Smooth muscle cell (in vitro differentiated cells): ENCODE data around the gene VENTX. TPM values are rescaled to one million over a fixed set of nuclear protein-coding genes. Genes with fewer than 3 reads are reported as not detected.

Experiments
- DNase-seq: peaks from one replicate; lab custom pipeline; 2025; ENCODE audit not compliant: unreplicated experiment; lab: John Stamatoyannopoulos, UW
- H2AFZ ChIP-seq: fragments of 200-600 bp; sonication (generic); 2 replicates; pipeline ENCODE4 v1.6.0; 2016; ENCODE audit warnings: antibody characterized with exemption, low read depth, mild to moderate bottlenecking
- H3F3A ChIP-seq: fragments of 200-600 bp; sonication (generic); 2 replicates; pipeline ENCODE4 v1.6.0; 2017; ENCODE audit warnings: antibody characterized with exemption, low read depth
- H3K27ac ChIP-seq: fragments of 200-600 bp; sonication (generic); 2 replicates; pipeline ENCODE4 v1.5.1; 2016; ENCODE audit warnings: low read depth, mild to moderate bottlenecking
- H3K27me3 ChIP-seq: fragments of 200-600 bp; sonication (generic); 2 replicates; pipeline ENCODE4 v1.6.1; 2016; ENCODE audit warnings: low read depth, mild to moderate bottlenecking
- H3K36me3 ChIP-seq: fragments of 200-600 bp; sonication (generic); 2 replicates; pipeline ENCODE4 v1.5.1; 2016; ENCODE audit warnings: low read depth
- H3K4me1 ChIP-seq: fragments of 200-600 bp; sonication (generic); 2 replicates; pipeline ENCODE4 v1.5.1; 2016; ENCODE audit warnings: low read depth
- H3K4me2 ChIP-seq: fragments of 200-600 bp; sonication (generic); 2 replicates; pipeline ENCODE4 v1.6.0; 2016; ENCODE audit warnings: mild to moderate bottlenecking
- H3K4me3 ChIP-seq: fragments of 200-600 bp; sonication (generic); 2 replicates; pipeline ENCODE4 v1.5.1; 2016; ENCODE audit warnings: mild to moderate bottlenecking
- H3K79me2 ChIP-seq: fragments of 200-600 bp; sonication (generic); 2 replicates; pipeline ENCODE4 v1.6.0; 2016; ENCODE audit warnings: low read depth, mild to moderate bottlenecking
- H3K9ac ChIP-seq: fragments of 200-600 bp; sonication (generic); 2 replicates; pipeline ENCODE4 v1.6.0; 2016; ENCODE audit warnings: low read depth
- H3K9me3 ChIP-seq: fragments of 200-600 bp; sonication (generic); replicated peaks from 2 replicates; pipeline ENCODE4 v1.5.1; 2016; ENCODE audit warnings: low read depth
- H4K20me1 ChIP-seq: fragments of 200-600 bp; sonication (generic); 2 replicates; pipeline ENCODE4 v1.6.0; 2016; ENCODE audit warnings: low read depth
- CTCF ChIP-seq: fragments of 200-600 bp; sonication (generic); IDR thresholded peaks from 2 replicates; pipeline ENCODE4 v1.5.1; 2017; ENCODE audit warnings: borderline replicate concordance, mild to moderate bottlenecking, antibody characterized with exemption; ENCODE audit not compliant: insufficient read depth, poor library complexity, severe bottlenecking
- WGBS: methylation state at CpG from one replicate; pipeline ENCODE4 v1.1.7; 2016; ENCODE audit warnings: low lambda C conversion rate; 5-methylcytosine and 5-hydroxymethylcytosine counted together
- polyA plus RNA-seq: library from polyadenylated mRNA; unstranded; fragments of >200 nt; fragmentation: Nextera tagmentation; extraction: Ambion mirVana; gene quantifications from 2 replicates; pipeline ENCODE4 v1.2.1, GENCODE V29; 2016
- total RNA-seq: library from RNA; depleted of rRNA; stranded (reverse); fragments of >200 nt; gene quantifications from 2 replicates; pipeline ENCODE4 v1.2.3, GENCODE V29; 2014

VENTX gene
- total and polyA plus RNA-seq, 2 experiments from 2014 or later = not detected

DNA sequence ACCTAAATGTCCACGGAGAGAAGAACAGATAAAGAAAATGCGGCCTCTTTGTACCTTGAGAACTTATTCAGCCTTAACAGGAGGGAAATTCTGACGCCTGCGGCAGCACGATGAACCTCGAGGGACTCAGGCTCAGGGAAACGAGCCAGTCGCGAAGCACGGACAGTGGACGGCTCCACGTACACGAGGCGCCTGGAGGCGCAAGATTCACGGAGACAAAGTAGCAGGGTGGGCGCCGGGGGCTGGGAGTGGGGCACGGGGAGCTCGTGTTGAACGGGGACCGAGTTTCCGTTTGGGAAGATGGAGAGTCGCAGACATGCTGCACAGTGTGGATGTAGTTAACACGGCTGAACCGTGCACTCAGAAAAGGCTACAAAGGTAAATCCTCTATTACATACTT, 20.9 kb upstream of the VENTX start:
- 91% methylated on average over 24 of the region's 26 CpGs for WGBS
- DNase-seq = no peak
- Histone ChIP-seq H3K27me3 (peaks cover 21% of the 10 kb centered on the region), H3K4me2 (no peak overlapping the region), H4K20me1 (no peaks in the 10 kb centered on the region), H3K79me2 (no peaks in the 10 kb centered on the region), H3K36me3 (no peaks in the 10 kb centered on the region), H3K27ac (no peak overlapping the region), H3K4me3 (no peak overlapping the region), H3K9ac (no peak overlapping the region), H3K4me1 (no peaks in the 10 kb centered on the region), H2AFZ (no peak overlapping the region), H3K9me3 (no peaks in the 10 kb centered on the region), H3F3A (no peaks in the 10 kb centered on the region)
- TF ChIP-seq CTCF = no peak

- Histone ChIP-seq H3F3A (no peaks in the 10 kb centered on the region), H3K27ac (no peak overlapping the region), H3K27me3 (peaks cover 21% of the 10 kb centered on the region), H3K36me3 (no peaks in the 10 kb centered on the region), H3K9ac (no peak overlapping the region), H4K20me1 (no peaks in the 10 kb centered on the region), H3K79me2 (no peaks in the 10 kb centered on the region), H3K4me3 (no peak overlapping the region), H3K4me2 (no peak overlapping the region), H2AFZ (no peak overlapping the region), H3K4me1 (no peaks in the 10 kb centered on the region), H3K9me3 (no peaks in the 10 kb centered on the region)
- DNase-seq = no peak
- WGBS = 94% methylated on average over 25 of the region's 25 CpGs
- TF ChIP-seq CTCF = no peak
These were observed 19.7 kb upstream of the VENTX start for GRCh38 chr10:133217800-133218589.

DNA sequence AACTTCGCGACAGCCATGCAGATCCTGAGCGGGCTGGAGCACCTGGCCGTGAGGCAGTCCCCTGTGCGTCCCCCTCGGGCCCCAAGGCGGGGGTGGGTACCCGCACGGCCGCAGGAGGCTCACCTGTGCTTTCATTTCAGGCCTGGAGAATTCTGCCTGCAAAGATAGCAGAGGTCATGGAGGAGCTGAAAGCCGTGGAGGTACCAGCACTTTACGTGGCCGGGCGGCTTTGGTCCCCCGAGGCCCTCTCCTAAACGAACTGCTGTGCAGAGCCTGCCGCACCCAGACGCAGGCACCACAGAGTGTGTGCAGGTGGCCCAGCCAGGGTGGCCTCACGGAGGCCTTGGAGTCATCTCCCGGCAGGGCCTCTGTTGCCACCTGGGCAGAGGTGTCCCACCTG, 18.8 kb upstream of the VENTX start:
- H3K9me3 ChIP-seq = no peaks in the 10 kb centered on the region
- H2AFZ ChIP-seq = no peak overlapping the region
- 91% methylated on average over 20 of the region's 20 CpGs for WGBS
- no peak overlapping the region for H3K4me3 ChIP-seq
- H3K4me1 ChIP-seq = no peaks in the 10 kb centered on the region
- H3K79me2 ChIP-seq = no peaks in the 10 kb centered on the region
- no peaks in the 10 kb centered on the region for H3F3A ChIP-seq
- no peak for TF ChIP-seq CTCF
- no peak overlapping the region for H3K9ac ChIP-seq
- no peak overlapping the region for H3K4me2 ChIP-seq
- no peaks in the 10 kb centered on the region for H4K20me1 ChIP-seq
- no peaks in the 10 kb centered on the region for H3K36me3 ChIP-seq
- DNase-seq = no peak
- H3K27me3 ChIP-seq = peaks cover 21% of the 10 kb centered on the region
- H3K27ac ChIP-seq = no peak overlapping the region

DNA sequence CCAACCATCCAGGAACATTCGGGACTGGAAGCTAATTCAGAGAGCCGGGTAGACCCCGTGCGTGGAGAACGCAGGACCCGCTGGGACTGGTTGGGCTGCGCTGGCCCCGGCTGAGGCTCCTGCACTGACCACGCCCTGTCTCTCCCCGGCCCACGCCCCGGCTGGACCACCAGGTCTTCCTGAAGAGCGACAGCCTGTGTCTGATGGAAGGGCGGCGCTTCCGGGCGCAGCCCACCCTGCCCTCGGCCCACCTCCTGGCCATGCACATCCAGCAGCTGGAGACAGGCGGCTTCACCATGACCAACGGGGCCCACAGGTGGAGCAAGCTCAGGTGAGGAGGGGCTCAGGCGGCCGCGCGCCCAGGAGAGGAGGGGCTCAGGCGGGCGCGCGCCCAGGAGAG, 17.9 kb upstream of the VENTX start:
- Histone ChIP-seq H3K4me1 (no peaks in the 10 kb centered on the region), H3F3A (no peaks in the 10 kb centered on the region), H3K9me3 (no peaks in the 10 kb centered on the region), H3K79me2 (no peaks in the 10 kb centered on the region), H3K27me3 (peaks cover 21% of the 10 kb centered on the region), H4K20me1 (no peaks in the 10 kb centered on the region), H3K4me2 (no peak overlapping the region), H3K4me3 (no peak overlapping the region), H3K27ac (no peak overlapping the region), H3K9ac (no peak overlapping the region), H2AFZ (no peak overlapping the region), H3K36me3 (no peaks in the 10 kb centered on the region)
- no peak for TF ChIP-seq CTCF
- DNase-seq = no peak
- WGBS = 25% methylated on average over 26 of the region's 28 CpGs
